SK-N-SH (cell line): ENCODE data around the gene QSOX1. TPM values are rescaled to one million over a fixed set of nuclear protein-coding genes. Genes with fewer than 3 reads are reported as not detected.

ENCODE experiments used
- CTCF ChIA-PET: fragments of 300-600, 350-600 bp; formaldehyde crosslinking; extraction: SDS; loops from one replicate; lab custom pipeline; 2021; lab: Yijun Ruan, JAX
- POLR2A ChIA-PET: fragments of 350-600 bp; sonication (Branson Sonifier 250); formaldehyde crosslinking; extraction: SDS; loops from one replicate; lab custom pipeline; 2020; ENCODE audit warnings: antibody characterized with exemption, inconsistent platforms; lab: Yijun Ruan, JAX
- DNase-seq: peaks from one replicate; pipeline ENCODE4 v3.0.0; 2012
- H2AFZ ChIP-seq: fragments of 200-600 bp; sonication (generic); 2 replicates; pipeline ENCODE4 v1.8.1; 2016; ENCODE audit warnings: antibody characterized with exemption, mild to moderate bottlenecking, low read depth
- H3F3A ChIP-seq: fragments of 200-600 bp; sonication (generic); replicated peaks from 2 replicates; pipeline ENCODE3; 2016; ENCODE audit warnings: antibody characterized with exemption, mild to moderate bottlenecking; ENCODE audit not compliant: insufficient read depth
- H3K27ac ChIP-seq, 2 experiments: fragments of 200-500 bp in 1 of 2; fragments of 200-600 bp in 1 of 2; sonication (Bioruptor generic) in 1 of 2; sonication (generic), shearing (Covaris generic) in 1 of 2; 2 replicates each; pipeline versions ENCODE4 v1.5.1 to v1.6.1; 2014 to 2016; ENCODE audit warnings: low read depth in 2 of 2, inconsistent platforms in 1 of 2, low read length in 1 of 2, mild to moderate bottlenecking in 1 of 2, mixed read lengths in 1 of 2
- H3K27me3 ChIP-seq: fragments of 200-600 bp; sonication (generic), shearing (Covaris generic); 2 replicates; pipeline ENCODE4 v1.6.1; 2016; ENCODE audit warnings: mixed run types; ENCODE audit not compliant: insufficient read depth
- H3K36me3 ChIP-seq, 2 experiments: fragments of 200-500 bp in 1 of 2; fragments of 200-600 bp in 1 of 2; sonication (Bioruptor generic) in 1 of 2; sonication (generic) in 1 of 2; replicated peaks in 1 of 2; 2 replicates each; pipeline versions ENCODE3 to v1.5.1; 2014 to 2016; ENCODE audit warnings: low read length in 1 of 2, mild to moderate bottlenecking in 1 of 2; ENCODE audit not compliant: insufficient read depth in 2 of 2, control insufficient read depth in 1 of 2
- H3K4me1 ChIP-seq, 2 experiments: fragments of 200-500 bp in 1 of 2; fragments of 200-600 bp in 1 of 2; sonication (Bioruptor generic) in 1 of 2; sonication (generic), shearing (Covaris generic) in 1 of 2; 2 replicates each; pipeline versions ENCODE4 v1.5.1 to v1.6.1; 2014 to 2016; ENCODE audit warnings: low read depth in 1 of 2, low read length in 1 of 2, mixed run types in 1 of 2; ENCODE audit not compliant: insufficient read depth in 2 of 2, control insufficient read depth in 1 of 2
- H3K4me2 ChIP-seq: fragments of 200-600 bp; sonication (generic), shearing (Covaris generic); 2 replicates; pipeline ENCODE4 v1.6.1; 2017; ENCODE audit warnings: mixed run types
- H3K4me3 ChIP-seq, 2 experiments: fragments of 200-500 bp in 1 of 2; fragments of 200-600 bp in 1 of 2; sonication (Bioruptor generic) in 1 of 2; sonication (generic), shearing (Covaris generic) in 1 of 2; 2 replicates each; pipeline versions ENCODE4 v1.5.1 to v1.8.1; 2014 to 2016; ENCODE audit warnings: low read depth in 2 of 2, inconsistent platforms in 1 of 2, low read length in 1 of 2, mild to moderate bottlenecking in 1 of 2, mixed read lengths in 1 of 2, moderate library complexity in 1 of 2
- H3K79me2 ChIP-seq: fragments of 200-600 bp; sonication (generic); 2 replicates; pipeline ENCODE4 v1.8.1; 2017; ENCODE audit warnings: mild to moderate bottlenecking; ENCODE audit not compliant: insufficient read depth
- H3K9ac ChIP-seq: fragments of 200-600 bp; sonication (generic); 2 replicates; pipeline ENCODE4 v1.6.1; 2017; ENCODE audit warnings: mixed run types
- H3K9me2 ChIP-seq: fragments of 200-600 bp; sonication (generic); 2 replicates; pipeline ENCODE4 v1.6.1; 2017; ENCODE audit warnings: mixed run types
- H3K9me3 ChIP-seq: fragments of 200-600 bp; sonication (generic); 2 replicates; pipeline ENCODE4 v1.6.1; 2017; ENCODE audit warnings: mixed run types, mild to moderate bottlenecking, moderate library complexity
- H4K20me1 ChIP-seq: fragments of 200-600 bp; sonication (generic); 2 replicates; pipeline ENCODE4 v1.6.1; 2017; ENCODE audit warnings: mild to moderate bottlenecking, mixed run types; ENCODE audit not compliant: insufficient read depth
- EP300 ChIP-seq, 2 experiments: IDR thresholded peaks; 2 replicates each; pipeline versions ENCODE4 v1.4.0 to v1.6.1; 2012; ENCODE audit warnings: borderline replicate concordance in 1 of 2, low read depth in 1 of 2, low read length in 1 of 2
- EZH2phosphoT487 ChIP-seq: fragments of 200-600 bp; sonication (generic); IDR thresholded peaks from 2 replicates; pipeline ENCODE4 v1.6.1; 2017; ENCODE audit warnings: low read depth, mixed run types, mild to moderate bottlenecking, antibody characterized with exemption, moderate library complexity, borderline replicate concordance
- FOSL2 ChIP-seq: IDR thresholded peaks from 2 replicates; pipeline ENCODE4 v1.4.0; 2012; ENCODE audit warnings: low read depth, mild to moderate bottlenecking, moderate library complexity, borderline replicate concordance
- FOXM1 ChIP-seq: IDR thresholded peaks from 2 replicates; pipeline ENCODE4 v1.4.0; 2012; ENCODE audit warnings: low read depth, mild to moderate bottlenecking
- MXI1 ChIP-seq: IDR thresholded peaks from 2 replicates; pipeline ENCODE4 v1.6.1; 2012; ENCODE audit warnings: mild to moderate bottlenecking, low read depth, low read length, improper control_type of control experiment
- NFIC ChIP-seq: IDR thresholded peaks from 2 replicates; pipeline ENCODE4 v1.4.0; 2012; ENCODE audit warnings: borderline replicate concordance
- NRF1 ChIP-seq: IDR thresholded peaks from 2 replicates; pipeline ENCODE4 v1.6.1; 2012; ENCODE audit warnings: low read depth, mild to moderate bottlenecking, low read length
- RXRA ChIP-seq: IDR thresholded peaks from 2 replicates; pipeline ENCODE4 v1.4.0; 2012; ENCODE audit warnings: low read depth, mild to moderate bottlenecking, borderline replicate concordance
- TEAD4 ChIP-seq: IDR thresholded peaks from 2 replicates; pipeline ENCODE4 v1.4.0; 2012; ENCODE audit warnings: mild to moderate bottlenecking, borderline replicate concordance; ENCODE audit not compliant: insufficient read depth
- YY1 ChIP-seq: IDR thresholded peaks from 2 replicates; pipeline ENCODE4 v1.4.0; 2012; ENCODE audit warnings: low read depth, mild to moderate bottlenecking
- WGBS: methylation state at CpG from one replicate; pipeline ENCODE4 v1.1.6; 2017; ENCODE audit warnings: low lambda C conversion rate; 5-methylcytosine and 5-hydroxymethylcytosine counted together
- polyA plus RNA-seq, 3 experiments: library from polyadenylated mRNA; depleted of rRNA; stranded (reverse); fragments of >200 nt; gene quantifications; 2 replicates each; pipeline ENCODE4 v1.2.3, GENCODE V29; 2012
- TF ChIP-seq, protein P1 (sequence below): fragments of 150-350 bp; IDR thresholded peaks from 2 replicates; pipeline ENCODE4 v1.6.1; 2017; ENCODE audit warnings: antibody characterized with exemption, low read length, low read depth, borderline replicate concordance
- TF ChIP-seq, protein P2 (sequence below): fragments of 200-600 bp; sonication (generic); IDR thresholded peaks from 2 replicates; pipeline ENCODE4 v1.6.1; 2017; ENCODE audit warnings: antibody characterized with exemption, mild to moderate bottlenecking, moderate library complexity

Gene QSOX1
- polyA plus RNA-seq, 1 of the 3 experiments (the other 2 are of a cell fraction), result 359 TPM

DNA sequence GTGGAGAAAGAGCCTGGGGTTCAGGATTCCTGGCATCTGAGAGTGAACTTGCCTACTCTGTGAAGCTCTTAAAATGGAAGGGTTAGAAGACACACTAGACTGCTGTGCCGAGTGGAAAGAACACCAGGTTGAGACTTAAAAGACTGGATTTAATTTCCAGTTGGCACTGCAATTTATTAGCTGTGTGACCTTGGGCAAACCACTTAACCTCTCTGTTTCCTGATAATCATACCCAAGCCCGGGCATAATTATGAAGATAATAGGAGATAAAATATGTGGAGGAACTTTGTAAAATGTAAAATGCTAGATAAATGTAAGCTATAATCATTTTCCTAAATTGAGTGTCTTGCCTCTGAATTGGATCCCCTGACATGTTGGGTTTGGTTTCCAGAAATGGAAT lies 70.7 kb downstream of the QSOX1 start:
- Histone ChIP-seq H3K9me3 (no peaks in the 10 kb centered on the region), H3F3A (peaks cover 8% of the 10 kb centered on the region), H3K36me3 (no peaks in the 10 kb centered on the region)
- ChIA-PET CTCF (interaction anchor here (1.3 to 2.0 kb wide), 5 partner anchors 11 to 44 kb away, joined by 4 to 8 read pairs (median 5); no protein-coding TSS in a partner anchor), POLR2A (no interaction called here)
- TF ChIP-seq EZH2phosphoT487, result no peak
- TF ChIP-seq FOXM1, result no peak
- TF ChIP-seq NRF1, result no peak
- no peak for TF ChIP-seq RXRA
- TF ChIP-seq, protein P1, sequence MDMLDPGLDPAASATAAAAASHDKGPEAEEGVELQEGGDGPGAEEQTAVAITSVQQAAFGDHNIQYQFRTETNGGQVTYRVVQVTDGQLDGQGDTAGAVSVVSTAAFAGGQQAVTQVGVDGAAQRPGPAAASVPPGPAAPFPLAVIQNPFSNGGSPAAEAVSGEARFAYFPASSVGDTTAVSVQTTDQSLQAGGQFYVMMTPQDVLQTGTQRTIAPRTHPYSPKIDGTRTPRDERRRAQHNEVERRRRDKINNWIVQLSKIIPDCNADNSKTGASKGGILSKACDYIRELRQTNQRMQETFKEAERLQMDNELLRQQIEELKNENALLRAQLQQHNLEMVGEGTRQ, result no peak
- TF ChIP-seq NFIC, result no peak
- TF ChIP-seq YY1, result no peak
- no peak for TF ChIP-seq MXI1
- no peak for TF ChIP-seq EP300 (IDR thresholded peaks at IDR 0.05; ENCODE audit: borderline replicate concordance in 1 of 2, low read depth in 1 of 2, low read length in 1 of 2)
- TF ChIP-seq, all 33 proteins: peak for 0
- no peak overlapping the region for H3K4me2 ChIP-seq
- H3K4me3 ChIP-seq, result no peak overlapping the region
- peaks cover 7% of the 10 kb centered on the region for H4K20me1 ChIP-seq
- no peak overlapping the region for H2AFZ ChIP-seq
- no peaks in the 10 kb centered on the region for H3K79me2 ChIP-seq
- peaks cover 57% of the 10 kb centered on the region for H3K27me3 ChIP-seq
- H3K9ac ChIP-seq, result no peak overlapping the region
- H3K9me2 ChIP-seq, result no peaks in the 10 kb centered on the region
- 5% methylated on average over 2 of the region's 2 CpGs for WGBS
- no peak overlapping the region for H3K27ac ChIP-seq
- H3K4me1 ChIP-seq, result peaks cover 0 to 10% of the 10 kb centered on the region in 2 experiments; a peak in 1 of 4 replicates
- DNase-seq, result no peak

DNA sequence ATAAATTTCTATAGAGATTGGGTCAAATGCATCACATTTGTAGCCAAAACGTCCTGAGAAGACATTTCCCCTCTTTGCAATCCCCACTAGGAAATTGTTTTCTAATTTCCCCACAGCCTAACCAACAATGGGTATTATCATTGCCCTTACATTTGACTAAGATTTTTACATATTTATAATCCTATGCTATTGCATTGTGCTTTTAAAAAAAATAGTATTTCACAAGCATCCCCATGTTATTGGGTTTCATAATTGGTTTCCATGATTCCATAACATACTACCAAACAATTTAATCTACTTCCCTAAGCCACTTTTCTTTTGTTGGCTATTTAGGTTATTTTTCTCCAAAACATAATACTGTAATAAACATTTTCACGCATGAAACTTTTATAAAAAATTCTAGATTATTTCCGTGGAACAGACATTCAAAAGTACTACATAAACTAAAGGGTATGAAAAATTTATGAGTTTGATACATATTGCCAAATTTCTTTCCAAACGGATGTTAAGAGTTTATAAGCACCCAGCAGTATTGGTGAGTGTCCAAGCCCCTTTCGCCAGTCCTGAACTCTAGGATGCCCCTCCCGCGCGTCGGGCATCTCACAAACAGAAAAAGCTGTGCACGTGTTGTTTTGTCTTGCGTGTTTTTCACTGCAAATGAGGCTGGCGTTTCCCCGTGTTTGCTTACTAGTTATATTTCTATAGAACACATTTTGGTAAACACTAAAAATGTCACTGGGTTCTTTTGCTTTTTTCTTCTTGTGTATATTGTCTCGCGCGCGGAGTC lies 73.4 kb downstream of the QSOX1 start:
- no peaks in the 10 kb centered on the region for H3K79me2 ChIP-seq
- no peak for DNase-seq
- WGBS, result 38% methylated on average over 17 of the region's 17 CpGs
- no peak overlapping the region for H3K4me2 ChIP-seq
- ChIA-PET CTCF (no interaction called here), POLR2A (no interaction called here)
- no peaks in the 10 kb centered on the region for H3K9me3 ChIP-seq
- TF ChIP-seq FOSL2, result no peak
- TF ChIP-seq, protein P2, sequence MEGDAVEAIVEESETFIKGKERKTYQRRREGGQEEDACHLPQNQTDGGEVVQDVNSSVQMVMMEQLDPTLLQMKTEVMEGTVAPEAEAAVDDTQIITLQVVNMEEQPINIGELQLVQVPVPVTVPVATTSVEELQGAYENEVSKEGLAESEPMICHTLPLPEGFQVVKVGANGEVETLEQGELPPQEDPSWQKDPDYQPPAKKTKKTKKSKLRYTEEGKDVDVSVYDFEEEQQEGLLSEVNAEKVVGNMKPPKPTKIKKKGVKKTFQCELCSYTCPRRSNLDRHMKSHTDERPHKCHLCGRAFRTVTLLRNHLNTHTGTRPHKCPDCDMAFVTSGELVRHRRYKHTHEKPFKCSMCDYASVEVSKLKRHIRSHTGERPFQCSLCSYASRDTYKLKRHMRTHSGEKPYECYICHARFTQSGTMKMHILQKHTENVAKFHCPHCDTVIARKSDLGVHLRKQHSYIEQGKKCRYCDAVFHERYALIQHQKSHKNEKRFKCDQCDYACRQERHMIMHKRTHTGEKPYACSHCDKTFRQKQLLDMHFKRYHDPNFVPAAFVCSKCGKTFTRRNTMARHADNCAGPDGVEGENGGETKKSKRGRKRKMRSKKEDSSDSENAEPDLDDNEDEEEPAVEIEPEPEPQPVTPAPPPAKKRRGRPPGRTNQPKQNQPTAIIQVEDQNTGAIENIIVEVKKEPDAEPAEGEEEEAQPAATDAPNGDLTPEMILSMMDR, result no peak
- no peak for TF ChIP-seq YY1
- no peak for TF ChIP-seq TEAD4
- no peak overlapping the region for H3K9ac ChIP-seq
- H3K9me2 ChIP-seq, result no peaks in the 10 kb centered on the region
- H3K4me1 ChIP-seq, result peaks cover 0 to 18% of the 10 kb centered on the region in 2 experiments; a peak in 1 of 4 replicates
- H3K27ac ChIP-seq, result no peak overlapping the region
- no peaks in the 10 kb centered on the region for H3K36me3 ChIP-seq
- H2AFZ ChIP-seq, result no peak overlapping the region; the same call in 1 of the 2 replicates
- peaks cover 83% of the 10 kb centered on the region for H3K27me3 ChIP-seq
- peaks cover 7% of the 10 kb centered on the region for H4K20me1 ChIP-seq
- H3K4me3 ChIP-seq, result no peak overlapping the region
- H3F3A ChIP-seq, result peaks cover 8% of the 10 kb centered on the region
